Measurements from ENCODE around the gene SSH2. TPM values are rescaled to one million over a fixed set of nuclear protein-coding genes. Genes with fewer than 3 reads are reported as not detected.
"Not testable (repeated sequence)": the region's sequence is repeated elsewhere in the genome, so short reads cannot be mapped to it uniquely, and the experiment has no call there.

SSH2 gene
- total RNA-seq, 4 donors from 2014 or later: 140 to 241 (median 172) TPM

- intact Hi-C loops (cut with DNase I; ENCODE audit: low total_unique reads) (no loop called here), in situ Hi-C loops (cut with MboI; ENCODE audit: low sequenced_read_pairs in 4 of 4) (loop anchor here (25.0 kb wide), 3 partner anchors 333 to 383 kb away; partner anchors contain the start of genes CORO6 (in 2 of the 4), ABHD15 (in 1 of the 4), ANKRD13B (in 1 of the 4) and GIT1 (in 1 of the 4))
- TF ChIP-seq POLR2A (IDR thresholded peaks at IDR 0.05) (no peak), CTCF (IDR thresholded peaks at IDR 0.05 in 4 of 5, conservative IDR thresholded peaks at IDR 0.05 in 1 of 5) (no peak)
- ATAC-seq (no peak), DNase-seq (no peak)
- no peaks in the 10 kb centered on the region for H3K27me3 ChIP-seq
- no peaks in the 10 kb centered on the region for H3K9me3 ChIP-seq
- H3K4me3 ChIP-seq: no peak overlapping the region
- H3K36me3 ChIP-seq: no peaks in the 10 kb centered on the region
- no peak overlapping the region for H3K27ac ChIP-seq
- no peaks in the 10 kb centered on the region for H3K4me1 ChIP-seq
Observed at GRCh38 chr17:29945281-29945680, 15.3 kb upstream of the SSH2 start.

- H3K4me3 ChIP-seq: no peak within 1 kb of the TSS
- intact Hi-C loops (cut with DNase I; ENCODE audit: low total_unique reads) (no loop called here), in situ Hi-C loops (cut with MboI; ENCODE audit: low sequenced_read_pairs in 4 of 4) (loop anchor here (25.0 kb wide), 3 partner anchors 329 to 379 kb away; partner anchors contain the start of genes CORO6 (in 2 of the 4), ABHD15 (in 1 of the 4), ANKRD13B (in 1 of the 4) and GIT1 (in 1 of the 4))
- H3K36me3 ChIP-seq: no peaks in the 10 kb centered on the region
- no peak for TF ChIP-seq CTCF (IDR thresholded peaks at IDR 0.05 in 4 of 5, conservative IDR thresholded peaks at IDR 0.05 in 1 of 5)
- no peak for TF ChIP-seq POLR2A (IDR thresholded peaks at IDR 0.05)
- no peak within 1 kb of the TSS for H3K27ac ChIP-seq
- no peak for DNase-seq
- H3K27me3 ChIP-seq: no peaks in the 10 kb centered on the region
- ATAC-seq: no peak
- no peaks in the 10 kb centered on the region for H3K9me3 ChIP-seq
- H3K4me1 ChIP-seq: no peaks in the 10 kb centered on the region
Observed at GRCh38 chr17:29941334-29941733, 11.3 kb upstream of the SSH2 start, which contains the start of gene EFCAB5. TSS of gene EFCAB5 (plus strand) at chr17:29941634. CDS start at chr17:29941797, 163 bp downstream.

DNA sequence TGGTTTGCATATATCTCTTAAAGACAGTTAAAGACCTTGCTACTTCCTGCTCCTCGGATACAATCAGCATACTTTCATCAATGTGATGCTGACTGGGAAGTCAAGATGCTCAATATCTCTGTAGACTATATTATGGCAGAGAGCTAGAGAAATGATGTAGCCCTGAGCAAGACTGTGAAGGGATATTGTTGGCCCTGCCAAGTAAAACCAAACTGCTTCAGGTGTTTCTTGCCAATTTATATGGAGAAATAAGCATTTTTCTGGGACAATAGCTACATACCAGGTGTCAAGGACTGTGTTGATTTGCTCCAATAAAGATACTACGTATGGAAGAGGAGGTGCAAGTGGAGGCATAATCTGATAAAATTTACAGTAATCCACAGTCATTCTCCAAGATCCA lies 6.7 kb upstream of the SSH2 start:
- no peak for TF ChIP-seq POLR2A (IDR thresholded peaks at IDR 0.05)
- no peak for TF ChIP-seq CTCF (IDR thresholded peaks at IDR 0.05 in 4 of 5, conservative IDR thresholded peaks at IDR 0.05 in 1 of 5)
- in situ Hi-C loops (cut with MboI; ENCODE audit: low sequenced_read_pairs in 4 of 4): loop anchor here (25.0 kb wide), 3 partner anchors 324 to 374 kb away; partner anchors contain the start of genes CORO6 (in 2 of the 4), ABHD15 (in 1 of the 4), ANKRD13B (in 1 of the 4) and GIT1 (in 1 of the 4)

GRCh38 chr17:29935909-29936308 lies 5.9 kb upstream of the SSH2 start:
- H3K4me1 ChIP-seq; H3K27me3 ChIP-seq; H3K9me3 ChIP-seq; DNase-seq; ATAC-seq; H3K36me3 ChIP-seq; intact Hi-C loops (cut with DNase I; ENCODE audit: low total_unique reads); H3K27ac ChIP-seq; H3K4me3 ChIP-seq: not testable (repeated sequence)
- in situ Hi-C loops (cut with MboI; ENCODE audit: low sequenced_read_pairs in 4 of 4): loop anchor here (25.0 kb wide), 3 partner anchors 324 to 374 kb away; partner anchors contain the start of genes CORO6 (in 2 of the 4), ABHD15 (in 1 of the 4), ANKRD13B (in 1 of the 4) and GIT1 (in 1 of the 4)

More for the DNA sequence above, 6.7 kb upstream of the SSH2 start:
- ATAC-seq (no peak), DNase-seq (no peak)
- intact Hi-C loops (cut with DNase I; ENCODE audit: low total_unique reads): no loop called here
- no peaks in the 10 kb centered on the region for H3K9me3 ChIP-seq
- no peak overlapping the region for H3K4me3 ChIP-seq
- H3K27me3 ChIP-seq: no peaks in the 10 kb centered on the region
- H3K4me1 ChIP-seq: peaks cover under 1% of the 10 kb centered on the region in 2 donors
- no peaks in the 10 kb centered on the region for H3K36me3 ChIP-seq
- H3K27ac ChIP-seq: no peak overlapping the region

- in situ Hi-C loops (cut with MboI; ENCODE audit: low sequenced_read_pairs in 4 of 4) (loop anchor here (5.0 to 25.0 kb wide), 4 partner anchors 126 to 371 kb away; partner anchors contain the start of genes CORO6 (in 2 of the 4), ABHD15 (in 1 of the 4), ANKRD13B (in 1 of the 4) and GIT1 (in 1 of the 4)), intact Hi-C loops (cut with DNase I; ENCODE audit: low total_unique reads) (loop anchor here (5.0 kb wide), 2 partner anchors 66 to 366 kb away; partner anchors contain the start of genes ABHD15 and TP53I13)
- Histone ChIP-seq H3K9me3 (no peaks in the 10 kb centered on the region), H3K4me1 (peaks cover 19 to 20% of the 10 kb centered on the region in 2 donors), H3K4me3 (no peak overlapping the region), H3K27ac (no peak overlapping the region), H3K36me3 (no peaks in the 10 kb centered on the region), H3K27me3 (no peaks in the 10 kb centered on the region)
- ATAC-seq (no peak), DNase-seq (no peak)
- TF ChIP-seq POLR2A (IDR thresholded peaks at IDR 0.05) (no peak), CTCF (IDR thresholded peaks at IDR 0.05 in 4 of 5, conservative IDR thresholded peaks at IDR 0.05 in 1 of 5) (no peak)
Observed at GRCh38 chr17:29933379-29933778, 3.4 kb upstream of the SSH2 start.
